Thymus (tissue), 11 donors: Measurements from ENCODE around the gene WRAP73. TPM values are rescaled to one million over a fixed set of nuclear protein-coding genes. Genes with fewer than 3 reads are reported as not detected.
A peak's percentile ranks its signal among the peaks of the same experiment; 100 is the strongest.
"Not testable (repeated sequence)": the region's sequence is repeated elsewhere in the genome, so short reads cannot be mapped to it uniquely, and the experiment has no call there.

Experiments used
- DNase-seq, 9 donors: peaks; one replicate each; pipeline ENCODE4 v3.0.0-alpha.2; 2013; ENCODE audit warnings: low spot score in 9 of 9, low read depth in 6 of 9, missing footprints in 1 of 9
- H3K27ac ChIP-seq, 2 donors: one replicate each; pipeline ENCODE4 v1.5.1; 2013; ENCODE audit warnings: control low read depth in 1 of 2, low read depth in 1 of 2, low read length in 1 of 2, mild to moderate bottlenecking in 1 of 2, moderate library complexity in 1 of 2
- H3K27me3 ChIP-seq, 2 donors: one replicate each; pipeline ENCODE4 v1.5.1; 2013; ENCODE audit warnings: low read length in 1 of 2; ENCODE audit not compliant: control insufficient read depth in 2 of 2, insufficient read depth in 1 of 2
- H3K36me3 ChIP-seq, 2 donors: one replicate each; pipeline ENCODE4 v1.5.1; 2013; ENCODE audit warnings: low read length in 1 of 2, mild to moderate bottlenecking in 1 of 2, moderate library complexity in 1 of 2; ENCODE audit not compliant: control insufficient read depth in 2 of 2, insufficient read depth in 2 of 2
- H3K4me1 ChIP-seq, 2 donors: one replicate each; pipeline ENCODE4 v1.5.1; 2013; ENCODE audit warnings: low read length in 2 of 2; ENCODE audit not compliant: control insufficient read depth in 2 of 2, insufficient read depth in 2 of 2
- H3K4me3 ChIP-seq, 2 donors: one replicate each; pipeline ENCODE4 v1.5.1; 2013; ENCODE audit warnings: low read length in 2 of 2, control low read depth in 1 of 2, mild to moderate bottlenecking in 1 of 2
- H3K9me3 ChIP-seq, 2 donors: one replicate each; pipeline ENCODE4 v1.5.1; 2013; ENCODE audit warnings: low read length in 1 of 2, mild to moderate bottlenecking in 1 of 2; ENCODE audit not compliant: control insufficient read depth in 2 of 2, insufficient read depth in 1 of 2
- WGBS: extraction: QIAGEN DNeasy Blood & Tissue Kit; methylation state at CpG from one replicate; pipeline ENCODE4 v1.1.7; 2013; 5-methylcytosine and 5-hydroxymethylcytosine counted together
- polyA plus RNA-seq: library from polyadenylated mRNA; stranded (reverse); fragments of 200-250 nt; gene quantifications from one replicate; pipeline ENCODE4 v1.2.3, GENCODE V29; 2013
- total RNA-seq: library from RNA; stranded (reverse); fragments of 120-200 nt; gene quantifications from one replicate; pipeline ENCODE4 v1.2.4, GENCODE V29; 2013
- donor health status: healthy.

WRAP73 gene
- total and polyA plus RNA-seq, 2 donors: 19.7 to 25.9 TPM

GRCh38 chr1:3624200-3625136, 25.4 kb downstream of the WRAP73 start, which contains the start of gene TPRG1L:
Gene TPRG1L, plus strand, starts transcription at chr1:3625015. Its CDS starts 58 bp downstream, at chr1:3625073.
- Histone ChIP-seq H3K4me3 (peak within 1 kb of the TSS; percentile 87 to 91), H3K4me1 (peaks cover 15 to 18% of the 10 kb centered on the region in 2 donors), H3K27me3 (no peaks in the 10 kb centered on the region), H3K27ac (peak within 1 kb of the TSS; percentile 43 to 75), H3K36me3 (peaks cover 16 to 22% of the 10 kb centered on the region in 2 donors), H3K9me3 (no peaks in the 10 kb centered on the region)
- 1% methylated on average over 108 of the region's 108 CpGs for WGBS
- DNase-seq: peak; percentile 83 to 98 (median 95)

- 50% methylated on average over 23 of the region's 23 CpGs for WGBS
- Histone ChIP-seq H3K4me3 (peak overlapping the region; percentile 87 to 91), H3K9me3 (no peaks in the 10 kb centered on the region), H3K4me1 (peaks cover 15 to 18% of the 10 kb centered on the region in 2 donors), H3K27me3 (no peaks in the 10 kb centered on the region), H3K27ac (no peak overlapping the region), H3K36me3 (peaks cover 15% of the 10 kb centered on the region in 2 donors)
- DNase-seq: no peak
These were observed 26.3 kb downstream of the WRAP73 start for GRCh38 chr1:3623441-3624199.

GRCh38 chr1:3622102-3622501, 27.8 kb downstream of the WRAP73 start:
- H3K27ac ChIP-seq, H3K9me3 ChIP-seq, H3K27me3 ChIP-seq, H3K4me3 ChIP-seq, DNase-seq, H3K36me3 ChIP-seq: not testable (repeated sequence)
- H3K4me1 ChIP-seq: peaks cover 15 to 18% of the 10 kb centered on the region in 2 donors
- 95% methylated on average over 9 of the region's 9 CpGs for WGBS

GRCh38 chr1:3621151-3621671, 28.7 kb downstream of the WRAP73 start:
- not testable (repeated sequence) for H3K9me3 ChIP-seq, H3K36me3 ChIP-seq, H3K27me3 ChIP-seq, H3K27ac ChIP-seq, H3K4me3 ChIP-seq, DNase-seq
- WGBS: 32% methylated on average over 15 of the region's 15 CpGs
- peaks cover 15 to 18% of the 10 kb centered on the region in 2 donors for H3K4me1 ChIP-seq

- 94% methylated on average over 12 of the region's 12 CpGs for WGBS
- DNase-seq: no peak
These were observed 29.2 kb downstream of the WRAP73 start for GRCh38 chr1:3620708-3621107.

GRCh38 chr1:3618881-3619671, 30.8 kb downstream of the WRAP73 start:
- Histone ChIP-seq H3K4me1 (peaks cover 9 to 11% of the 10 kb centered on the region in 2 donors), H3K9me3 (no peaks in the 10 kb centered on the region), H3K27me3 (no peaks in the 10 kb centered on the region), H3K36me3 (peaks cover 0 to 3% of the 10 kb centered on the region in 2 donors), H3K4me3 (no peak overlapping the region), H3K27ac (no peak overlapping the region)
- peak in 8 of 9 donors; percentile 65 to 89 (median 76) for DNase-seq
- 23% methylated on average over 21 of the region's 21 CpGs for WGBS

More at GRCh38 chr1:3620708-3621107, 29.2 kb downstream of the WRAP73 start:
- no peaks in the 10 kb centered on the region for H3K9me3 ChIP-seq
- no peak overlapping the region for H3K4me3 ChIP-seq
- peaks cover 0 to 3% of the 10 kb centered on the region in 2 donors for H3K36me3 ChIP-seq
- H3K4me1 ChIP-seq: peaks cover 12 to 14% of the 10 kb centered on the region in 2 donors
- no peaks in the 10 kb centered on the region for H3K27me3 ChIP-seq
- no peak overlapping the region for H3K27ac ChIP-seq

GRCh38 chr1:3618531-3618880, 31.4 kb downstream of the WRAP73 start:
- H3K9me3 ChIP-seq: no peaks in the 10 kb centered on the region
- no peak overlapping the region for H3K27ac ChIP-seq
- DNase-seq: no peak
- peaks cover 3 to 11% of the 10 kb centered on the region in 2 donors for H3K4me1 ChIP-seq
- no peak overlapping the region for H3K4me3 ChIP-seq
- H3K36me3 ChIP-seq: peaks cover 0 to 3% of the 10 kb centered on the region in 2 donors
- H3K27me3 ChIP-seq: no peaks in the 10 kb centered on the region
- WGBS: 82% methylated on average over 9 of the region's 9 CpGs

GRCh38 chr1:3617806-3618345, 32.0 kb downstream of the WRAP73 start:
- DNase-seq: no peak
- no peak overlapping the region for H3K4me3 ChIP-seq
- H3K27ac ChIP-seq: no peak overlapping the region
- peaks cover 0 to 1% of the 10 kb centered on the region in 2 donors for H3K27me3 ChIP-seq
- no peaks in the 10 kb centered on the region for H3K9me3 ChIP-seq
- H3K4me1 ChIP-seq: peaks cover 0 to 11% of the 10 kb centered on the region in 2 donors
- peaks cover 0 to 3% of the 10 kb centered on the region in 2 donors for H3K36me3 ChIP-seq
- WGBS: 86% methylated on average over 18 of the region's 18 CpGs
